ENCODE results near the gene FES. TPM values are rescaled to one million over a fixed set of nuclear protein-coding genes. Genes with fewer than 3 reads are reported as not detected.

FES gene
- total and polyA plus RNA-seq, 8 donors, result 20.8 to 65.2 (median 28.1) TPM

GRCh38 chr15:90864507-90864906, 19.8 kb upstream of the FES start:
- intact Hi-C loops (cut with DNase I), result no loop called here
- ATAC-seq (no peak), DNase-seq (no peak)
- no peak overlapping the region for H3K27ac ChIP-seq
- H3K9me3 ChIP-seq, result no peaks in the 10 kb centered on the region
- no peaks in the 10 kb centered on the region for H3K27me3 ChIP-seq
- H3K4me3 ChIP-seq, result no peak overlapping the region
- no peaks in the 10 kb centered on the region for H3K36me3 ChIP-seq
- no peak for TF ChIP-seq CTCF (IDR thresholded peaks at IDR 0.05)
- H3K4me1 ChIP-seq, result peaks cover 13 to 71% of the 10 kb centered on the region in 2 donors

- Histone ChIP-seq H3K4me1 (peaks cover 25 to 71% of the 10 kb centered on the region in 2 donors), H3K9me3 (no peaks in the 10 kb centered on the region), H3K36me3 (no peaks in the 10 kb centered on the region), H3K27ac (no peak overlapping the region), H3K27me3 (no peaks in the 10 kb centered on the region), H3K4me3 (no peak overlapping the region)
- ATAC-seq (no peak), DNase-seq (no peak)
- intact Hi-C loops (cut with DNase I), result no loop called here
- TF ChIP-seq CTCF (IDR thresholded peaks at IDR 0.05), result no peak
Observed at GRCh38 chr15:90865702-90866101, 18.6 kb upstream of the FES start.

- intact Hi-C loops (cut with DNase I), result no loop called here
- ATAC-seq (peak; percentile 28), DNase-seq (peak in 1 of 4 donors; percentile 52)
- H3K4me3 ChIP-seq, result no peak overlapping the region
- H3K36me3 ChIP-seq, result no peaks in the 10 kb centered on the region
- no peak overlapping the region for H3K27ac ChIP-seq
- peaks cover 27 to 69% of the 10 kb centered on the region in 2 donors for H3K4me1 ChIP-seq
- TF ChIP-seq CTCF (IDR thresholded peaks at IDR 0.05), result no peak
- H3K9me3 ChIP-seq, result no peaks in the 10 kb centered on the region
- no peaks in the 10 kb centered on the region for H3K27me3 ChIP-seq
Observed at GRCh38 chr15:90866161-90866715, 18.1 kb upstream of the FES start.

- H3K4me3 ChIP-seq, result no peak overlapping the region
- no peak for DNase-seq
- no peaks in the 10 kb centered on the region for H3K9me3 ChIP-seq
- intact Hi-C loops (cut with DNase I), result no loop called here
- no peaks in the 10 kb centered on the region for H3K27me3 ChIP-seq
- no peak for ATAC-seq
- peaks cover 27 to 64% of the 10 kb centered on the region in 2 donors for H3K4me1 ChIP-seq
- no peaks in the 10 kb centered on the region for H3K36me3 ChIP-seq
- no peak for TF ChIP-seq CTCF (IDR thresholded peaks at IDR 0.05)
- H3K27ac ChIP-seq, result no peak overlapping the region
Observed at GRCh38 chr15:90866800-90867199, 17.5 kb upstream of the FES start.

- H3K4me1 ChIP-seq, result peaks cover 36 to 63% of the 10 kb centered on the region in 2 donors
- intact Hi-C loops (cut with DNase I), result no loop called here
- DNase-seq (no peak), ATAC-seq (no peak)
- no peaks in the 10 kb centered on the region for H3K9me3 ChIP-seq
- no peaks in the 10 kb centered on the region for H3K27me3 ChIP-seq
- no peak for TF ChIP-seq CTCF (IDR thresholded peaks at IDR 0.05)
- H3K4me3 ChIP-seq, result no peak within 1 kb of the TSS
- peak within 1 kb of the TSS; percentile 96 to 97 for H3K27ac ChIP-seq
- no peaks in the 10 kb centered on the region for H3K36me3 ChIP-seq
Observed at GRCh38 chr15:90868261-90868689, 16.0 kb upstream of the FES start, which contains the start of gene FURIN. Gene FURIN, plus strand, starts transcription at chr15:90868588. Its CDS starts 7,153 bp downstream, at chr15:90875741.
